Astrocyte of the cerebellum (primary cell): Measurements from ENCODE around the gene ACD.

ENCODE experiments used
- DNase-seq: peaks from one replicate; pipeline ENCODE4 v3.0.0-alpha.2; 2011; ENCODE audit warnings: low read depth
- H3K4me3 ChIP-seq: 2 replicates; pipeline ENCODE4 v1.5.1; 2011; ENCODE audit warnings: mild to moderate bottlenecking, low read depth, low read length, moderate library complexity
- in situ Hi-C: cut with HindIII; loops from 2 replicates; pipeline ENCODE4 v1.10.0; 2017; ENCODE audit warnings: low sequenced_read_pairs
- TF ChIP-seq, protein P1 (sequence below): IDR thresholded peaks from 2 replicates; pipeline ENCODE4 v1.5.1; 2012; ENCODE audit warnings: low read length, low read depth, moderate library complexity, mild to moderate bottlenecking; ENCODE audit errors: missing control alignments

Gene ACD

DNA sequence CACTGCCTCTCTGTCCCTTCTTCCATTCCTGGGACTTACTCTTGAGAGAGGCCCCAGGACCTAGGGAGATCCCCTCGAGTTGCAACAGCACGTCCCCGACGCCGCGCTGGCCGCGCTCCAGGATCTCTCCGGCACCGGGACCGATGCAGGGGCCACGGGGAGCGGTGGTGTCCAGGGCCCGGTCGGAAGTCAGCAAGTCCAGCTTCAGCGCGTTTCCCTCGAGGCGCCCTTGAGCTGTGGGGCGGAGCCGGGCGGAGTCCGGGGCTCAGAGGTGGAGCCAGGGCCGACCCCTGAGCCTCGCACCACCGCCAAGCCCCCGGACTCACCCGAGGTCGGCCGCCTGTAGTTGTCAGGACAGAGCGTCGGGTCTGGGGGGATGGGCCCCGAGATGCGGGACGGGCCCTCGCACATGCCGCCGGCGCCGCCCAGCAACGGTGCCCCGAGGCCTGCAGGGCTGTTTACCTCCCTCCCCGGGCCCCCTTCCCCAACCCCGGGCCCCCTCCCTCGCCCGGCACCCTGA, 6.0 kb upstream of the ACD start:
- TF ChIP-seq, protein P1, sequence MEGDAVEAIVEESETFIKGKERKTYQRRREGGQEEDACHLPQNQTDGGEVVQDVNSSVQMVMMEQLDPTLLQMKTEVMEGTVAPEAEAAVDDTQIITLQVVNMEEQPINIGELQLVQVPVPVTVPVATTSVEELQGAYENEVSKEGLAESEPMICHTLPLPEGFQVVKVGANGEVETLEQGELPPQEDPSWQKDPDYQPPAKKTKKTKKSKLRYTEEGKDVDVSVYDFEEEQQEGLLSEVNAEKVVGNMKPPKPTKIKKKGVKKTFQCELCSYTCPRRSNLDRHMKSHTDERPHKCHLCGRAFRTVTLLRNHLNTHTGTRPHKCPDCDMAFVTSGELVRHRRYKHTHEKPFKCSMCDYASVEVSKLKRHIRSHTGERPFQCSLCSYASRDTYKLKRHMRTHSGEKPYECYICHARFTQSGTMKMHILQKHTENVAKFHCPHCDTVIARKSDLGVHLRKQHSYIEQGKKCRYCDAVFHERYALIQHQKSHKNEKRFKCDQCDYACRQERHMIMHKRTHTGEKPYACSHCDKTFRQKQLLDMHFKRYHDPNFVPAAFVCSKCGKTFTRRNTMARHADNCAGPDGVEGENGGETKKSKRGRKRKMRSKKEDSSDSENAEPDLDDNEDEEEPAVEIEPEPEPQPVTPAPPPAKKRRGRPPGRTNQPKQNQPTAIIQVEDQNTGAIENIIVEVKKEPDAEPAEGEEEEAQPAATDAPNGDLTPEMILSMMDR, result no peak
- peak overlapping the region; percentile 64 for H3K4me3 ChIP-seq
- DNase-seq, result no peak
- in situ Hi-C loops, result no loop called here

DNA sequence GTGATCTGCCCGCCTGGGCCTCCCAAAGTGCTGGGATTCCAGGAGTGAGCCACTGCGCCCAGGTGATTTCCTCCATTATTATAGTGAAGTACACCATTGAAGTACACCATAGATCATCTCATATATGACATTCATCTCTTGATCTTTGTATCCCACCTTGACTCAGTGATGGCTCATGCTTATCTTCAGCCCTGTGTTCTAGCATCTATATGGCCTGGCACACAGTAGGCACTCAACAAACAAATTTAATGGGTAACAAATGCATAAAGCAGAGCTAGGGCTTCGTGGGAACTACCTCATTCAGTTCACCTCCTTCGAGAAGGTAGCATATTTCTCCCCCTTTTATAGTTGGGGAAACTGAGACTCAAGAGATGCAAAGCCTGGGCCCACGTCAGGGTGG, 5.5 kb upstream of the ACD start:
- in situ Hi-C loops, result no loop called here

DNA sequence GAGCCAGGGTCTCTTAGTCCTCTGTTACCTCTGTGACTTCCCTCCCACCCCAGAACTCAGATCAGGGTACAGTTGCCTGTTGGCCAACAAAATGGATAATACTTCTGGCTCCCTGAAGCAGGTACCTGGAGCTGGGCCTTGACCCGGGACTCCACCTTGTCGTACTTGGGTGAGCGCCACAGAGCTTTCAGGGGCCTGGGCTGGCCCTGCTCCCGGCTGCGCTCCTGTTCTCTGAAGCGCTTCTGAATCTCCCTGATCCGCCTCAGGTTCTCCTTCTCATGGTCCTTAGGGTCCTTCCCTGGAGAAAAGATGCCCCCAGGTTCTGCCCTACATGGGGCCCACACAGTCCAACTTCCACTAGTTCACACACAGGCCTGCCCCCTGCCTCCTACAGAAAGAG, 4.8 kb upstream of the ACD start:
- in situ Hi-C loops, result no loop called here
- no peak for DNase-seq
- no peak overlapping the region for H3K4me3 ChIP-seq
- TF ChIP-seq, protein P1, result no peak

More for the DNA sequence above, 5.5 kb upstream of the ACD start:
- no peak for DNase-seq
- peak overlapping the region; percentile 64 for H3K4me3 ChIP-seq
- TF ChIP-seq, protein P1, result no peak

DNA sequence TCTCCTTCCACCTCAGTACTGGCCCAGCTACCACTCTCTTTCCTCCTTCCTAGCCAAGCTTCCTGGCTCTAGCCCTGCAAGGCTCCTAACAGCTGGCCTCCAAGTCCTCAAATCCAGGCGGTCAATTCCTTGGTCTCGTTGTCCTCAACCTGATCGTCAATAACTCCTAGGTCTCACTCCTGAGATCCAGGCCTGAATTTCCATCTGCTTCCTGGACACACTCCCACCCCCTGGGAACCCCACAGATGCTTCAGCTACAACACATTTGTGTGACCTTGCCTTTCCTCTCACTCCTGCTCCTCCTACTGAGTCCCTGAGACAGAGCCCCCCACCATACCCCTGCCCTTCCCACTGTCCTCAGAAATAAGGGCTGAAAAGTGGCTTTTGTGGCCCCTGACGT, 4.2 kb upstream of the ACD start:
- H3K4me3 ChIP-seq, result no peak overlapping the region
- no peak for DNase-seq
- in situ Hi-C loops, result no loop called here
- TF ChIP-seq, protein P1, result no peak

DNA sequence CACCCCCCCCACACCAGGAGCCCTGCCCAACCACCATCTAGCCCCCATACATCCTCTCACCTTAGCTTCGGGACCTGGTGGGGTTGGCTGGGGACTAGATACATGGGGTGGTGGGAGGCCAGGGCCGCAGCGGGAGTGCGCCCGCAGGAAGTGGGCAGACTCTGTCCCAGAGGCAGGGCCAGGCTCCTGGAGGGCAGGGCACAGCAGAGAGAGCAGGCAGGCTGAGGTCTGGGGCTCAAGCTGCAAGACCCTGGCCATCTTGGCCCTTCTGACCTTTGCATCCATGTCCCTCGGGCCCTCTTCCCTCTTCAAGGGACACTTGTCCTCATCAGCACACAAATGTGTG, 3.8 kb upstream of the ACD start:
- in situ Hi-C loops, result no loop called here
- H3K4me3 ChIP-seq, result no peak overlapping the region
- TF ChIP-seq, protein P1, result no peak
- DNase-seq, result no peak

DNA sequence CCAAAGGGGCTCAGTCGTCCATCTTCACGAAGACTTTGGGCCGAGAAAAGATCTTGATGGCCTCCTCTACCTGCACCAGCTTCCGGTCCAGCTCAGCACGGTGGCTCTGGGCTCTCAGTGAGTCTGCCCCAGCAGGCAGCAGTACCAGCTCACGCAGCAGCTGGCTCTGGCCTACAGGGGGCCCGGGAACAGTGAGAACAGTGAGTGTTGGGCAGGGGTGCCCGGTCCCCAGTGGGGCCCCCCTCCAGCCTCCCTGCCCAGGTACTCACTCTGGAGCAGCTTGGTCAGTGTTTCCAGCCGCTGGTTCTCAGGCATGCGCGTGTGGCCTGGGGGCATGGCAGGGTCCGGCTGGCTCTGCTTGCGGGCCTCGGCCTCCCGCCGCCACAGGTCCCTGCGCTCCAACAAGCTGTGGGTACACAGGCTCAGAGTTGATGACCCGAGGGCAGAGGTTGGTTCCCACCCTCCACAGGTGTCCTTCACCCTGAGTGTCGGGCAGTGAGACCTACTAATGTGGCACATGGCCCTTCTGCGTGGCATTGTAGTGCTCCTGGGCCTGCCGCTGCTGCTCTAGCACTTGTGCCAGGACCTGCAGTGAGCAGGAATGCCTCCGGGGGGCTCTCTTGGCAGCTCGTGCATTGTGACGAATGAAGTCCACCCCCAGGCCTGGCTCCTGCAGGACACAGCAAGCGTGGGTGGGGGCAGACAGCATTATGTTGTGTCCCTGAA, 3.3 kb upstream of the ACD start:
- in situ Hi-C loops, result no loop called here
- TF ChIP-seq, protein P1, result peak; percentile 37
- DNase-seq, result no peak

More for the DNA sequence above, 3.3 kb upstream of the ACD start:
- H3K4me3 ChIP-seq, result no peak overlapping the region
